GM12878 (cell line): ENCODE measurements around the gene ELOA2. TPM values are rescaled to one million over a fixed set of nuclear protein-coding genes. Genes with fewer than 3 reads are reported as not detected.
"Not testable (repeated sequence)": the region's sequence is repeated elsewhere in the genome, so short reads cannot be mapped to it uniquely, and the experiment has no call there.

Source experiments
- ATAC-seq: fragments of 200-7000 bp; cut with Tn5 transposase; 3 replicates; pipeline ENCODE4 v1.9.1; 2020; ENCODE audit warnings: mild to moderate bottlenecking, moderate library complexity
- BruUV-seq: library from RNA; stranded (reverse); fragments of 400-500 nt; replicated peaks from 2 replicates; lab custom pipeline; 2021; lab: Mats Ljungman, UMichigan
- CTCF ChIA-PET: fragments of 300-600 bp; sonication (Branson Sonifier 250); formaldehyde crosslinking; extraction: SDS; loops from one replicate; lab custom pipeline; 2021; ENCODE audit warnings: inconsistent platforms; lab: Yijun Ruan, JAX
- POLR2A ChIA-PET: fragments of 350-600 bp; formaldehyde crosslinking; extraction: SDS; loops from one replicate; lab custom pipeline; 2021; ENCODE audit warnings: inconsistent platforms; lab: Charles Lee
- RAD21 ChIA-PET: fragments of 300-600 bp; sonication (Branson Sonifier 250); formaldehyde crosslinking; loops from one replicate; lab custom pipeline; 2023; ENCODE audit warnings: antibody characterized with exemption; ENCODE audit not compliant: unreplicated experiment; lab: Charles Lee
- SMC1A ChIA-PET: fragments of 300-600 bp; sonication (Branson Sonifier 250); formaldehyde crosslinking; loops from one replicate; lab custom pipeline; 2023; ENCODE audit not compliant: unreplicated experiment, uncharacterized antibody; lab: Charles Lee
- DNase-seq: peaks from one replicate; pipeline ENCODE4 v3.0.0-alpha.2; 2011; ENCODE audit warnings: low read depth, low spot score
- FAIRE-seq: peaks from 3 replicates; lab custom pipeline; 2011; peaks lifted over from hg19 to GRCh38; lab: Jason Lieb, UNC
- H2AFZ ChIP-seq: 2 replicates; pipeline ENCODE4 v1.6.0; 2011; ENCODE audit warnings: low read depth, low read length, control low read depth; ENCODE audit not compliant: control insufficient read depth
- H3K27ac ChIP-seq: 2 replicates; pipeline ENCODE4 v1.5.1; 2011; ENCODE audit warnings: control low read depth; ENCODE audit not compliant: control insufficient read depth, insufficient read depth
- H3K27me3 ChIP-seq, 2 experiments: replicated peaks in 1 of 2; 2 replicates each; pipeline versions ENCODE4 v1.6.0 to v1.6.1; 2011; ENCODE audit warnings: low read length in 1 of 2; ENCODE audit not compliant: control insufficient read depth in 2 of 2, insufficient read depth in 2 of 2
- H3K36me3 ChIP-seq, 2 experiments: 2 replicates each; pipeline ENCODE4 v1.5.1; 2011; ENCODE audit warnings: low read length in 1 of 2; ENCODE audit not compliant: control insufficient read depth in 2 of 2, insufficient read depth in 2 of 2
- H3K4me1 ChIP-seq: 2 replicates; pipeline ENCODE4 v1.6.1; 2011; ENCODE audit warnings: mild to moderate bottlenecking, low read length, moderate library complexity, mixed read lengths; ENCODE audit not compliant: control insufficient read depth, insufficient read depth
- H3K4me2 ChIP-seq: 2 replicates; pipeline ENCODE4 v1.6.0; 2011; ENCODE audit warnings: control low read depth; ENCODE audit not compliant: control insufficient read depth, insufficient read depth
- H3K4me3 ChIP-seq: fragments of 200-600 bp; sonication (generic); 2 replicates; pipeline ENCODE4 v1.5.1; 2016
- H3K79me2 ChIP-seq: 2 replicates; pipeline ENCODE4 v1.6.0; 2011; ENCODE audit warnings: low read length; ENCODE audit not compliant: control insufficient read depth, insufficient read depth
- H3K9ac ChIP-seq: 2 replicates; pipeline ENCODE4 v1.8.0; 2011; ENCODE audit warnings: low read length, control low read depth, mixed read lengths; ENCODE audit not compliant: control insufficient read depth, insufficient read depth
- H3K9me3 ChIP-seq: replicated peaks from 3 replicates; pipeline ENCODE4 v1.5.1; 2011; ENCODE audit warnings: mild to moderate bottlenecking, low read length; ENCODE audit not compliant: control insufficient read depth, insufficient read depth
- H4K20me1 ChIP-seq: 2 replicates; pipeline ENCODE4 v1.6.0; 2011; ENCODE audit not compliant: control insufficient read depth, insufficient read depth
- CEBPZ ChIP-seq: fragments of 150-350 bp; IDR thresholded peaks from 2 replicates; pipeline ENCODE4 v1.6.1; 2016; ENCODE audit warnings: low read depth, low read length
- CUX1 ChIP-seq: IDR thresholded peaks from 2 replicates; pipeline ENCODE4 v1.6.1; 2012; ENCODE audit warnings: improper control_type of control experiment, low read depth, low read length; ENCODE audit not compliant: insufficient replicate concordance
- HDAC2 ChIP-seq: fragments of 200-600 bp; sonication (generic); IDR thresholded peaks from 2 replicates; pipeline ENCODE4 v1.6.1; 2017
- IRF5 ChIP-seq: fragments of 450-650 bp; IDR thresholded peaks from 2 replicates; pipeline ENCODE4 v1.6.1; 2017; ENCODE audit warnings: borderline replicate concordance
- KLF5 ChIP-seq: fragments of 450-650 bp; IDR thresholded peaks from 2 replicates; pipeline ENCODE4 v1.6.1; 2014; ENCODE audit warnings: mild to moderate bottlenecking; ENCODE audit not compliant: partially characterized antibody
- PKNOX1 ChIP-seq: fragments of 450-650 bp; IDR thresholded peaks from 2 replicates; pipeline ENCODE4 v1.6.1; 2016; ENCODE audit warnings: mild to moderate bottlenecking
- SPI1 ChIP-seq: IDR thresholded peaks from 2 replicates; pipeline ENCODE4 v1.6.1; 2011; ENCODE audit warnings: low read depth, mild to moderate bottlenecking, low read length, moderate library complexity, borderline replicate concordance; ENCODE audit not compliant: insufficient read depth
- WGBS: methylation state at CpG from one replicate; pipeline ENCODE4 v1.1.6; 2016; ENCODE audit warnings: low lambda C conversion rate; ENCODE audit not compliant: insufficient replicate concordance, insufficient coverage; ENCODE audit errors: missing lambda C conversion rate; 5-methylcytosine and 5-hydroxymethylcytosine counted together
- in situ Hi-C: fragments of 300-500 bp; cut with MboI; formaldehyde crosslinking; loops from 9 replicates; pipeline ENCODE4 v1.14.3; 2018; ENCODE audit warnings: mixed read lengths
- intact Hi-C: fragments of 100-400 bp; cut with micrococcal nuclease; formaldehyde crosslinking; loops from one replicate; pipeline ENCODE4 v1.14.2; 2022; ENCODE audit not compliant: unreplicated experiment
- polyA plus RNA-seq, 11 experiments: library from polyadenylated mRNA; depleted of rRNA in 4 of 11; unstranded in 6 of 11; stranded (reverse) in 5 of 11; fragments of >200 nt; fragmentation: Nextera tagmentation in 4 of 11; fragmentation: Illumina TruSeq in 1 of 11; extraction: Ambion mirVana in 4 of 11; extraction: Trizol in 1 of 11; gene quantifications; 1 replicate in 1 of 11; 2 replicates in 10 of 11; pipeline versions ENCODE4 v1.2.1 to v1.2.3, GENCODE V29; 2011 to 2016; ENCODE audit warnings: inconsistent platforms in 2 of 11, missing spikeins in 2 of 11, low read depth in 1 of 11
- total RNA-seq, 4 experiments: library from RNA; depleted of rRNA in 3 of 4; stranded (reverse); fragments of >200 nt in 3 of 4; fragmentation: Illumina TruSeq in 1 of 4; extraction: Trizol in 1 of 4; gene quantifications; 2 replicates each; pipeline versions ENCODE4 v1.2.1 to v1.2.3, GENCODE V29; 2013 to 2021

ELOA2 gene
- total and polyA plus RNA-seq, 10 of the 15 experiments (the other 5 are each of a cell fraction or from before 2014, with no cell fraction given) = not detected

- TF ChIP-seq PKNOX1 (no peak), IRF5 (no peak), HDAC2 (no peak), KLF5 (no peak), CEBPZ (no peak), SPI1 (no peak), CUX1 (no peak)
Observed at GRCh38 chr18:47032945-47033344, 2.5 kb downstream of the ELOA2 start (continued).

GRCh38 chr18:47030887-47031286 lies 4.5 kb downstream of the ELOA2 start:
- in situ Hi-C loops, DNase-seq, H3K4me1 ChIP-seq, H3K9me3 ChIP-seq, H3K4me3 ChIP-seq, H3K9ac ChIP-seq, H3K4me2 ChIP-seq, H4K20me1 ChIP-seq, H3K36me3 ChIP-seq, H3K27me3 ChIP-seq, FAIRE-seq, RAD21 ChIA-PET, BruUV-seq, H3K27ac ChIP-seq, ATAC-seq, intact Hi-C loops, H2AFZ ChIP-seq, POLR2A ChIA-PET, H3K79me2 ChIP-seq, SMC1A ChIA-PET, CTCF ChIA-PET: not testable (repeated sequence)
- 49% methylated on average over 9 of the region's 12 CpGs for WGBS
